B cell (primary cell): ENCODE measurements around the gene NR1H2. TPM values are rescaled to one million over a fixed set of nuclear protein-coding genes. Genes with fewer than 3 reads are reported as not detected.
"Not testable (repeated sequence)": the region's sequence is repeated elsewhere in the genome, so short reads cannot be mapped to it uniquely, and the experiment has no call there.

Experiments
- ATAC-seq: fragments of 200-7000 bp; cut with Tn5 transposase; one replicate; pipeline ENCODE4 v1.10.0; 2021; ENCODE audit warnings: low read depth, mild to moderate bottlenecking, moderate number of reproducible peaks, moderate library complexity
- CTCF ChIA-PET: fragments of 350-600 bp; sonication (Branson Sonifier 250); formaldehyde crosslinking; loops from one replicate; lab custom pipeline; 2021; ENCODE audit warnings: antibody characterized with exemption, inconsistent platforms; lab: Charles Lee
- POLR2A ChIA-PET: fragments of 350-600 bp; sonication (Branson Sonifier 250); formaldehyde crosslinking; loops from one replicate; lab custom pipeline; 2021; ENCODE audit warnings: antibody characterized with exemption; lab: Charles Lee
- DNase-seq: peaks from one replicate; pipeline ENCODE4 v3.0.0; 2013
- H2AFZ ChIP-seq: 2 replicates; pipeline ENCODE4 v1.6.1; 2012; ENCODE audit warnings: mild to moderate bottlenecking, low read depth, low read length; ENCODE audit not compliant: insufficient read depth, poor library complexity, severe bottlenecking
- H3K27ac ChIP-seq, 2 donors: 1 replicate in 1 of 2; 2 replicates in 1 of 2; pipeline ENCODE4 v1.5.1; 2012 to 2013; ENCODE audit warnings: low read length in 2 of 2, mild to moderate bottlenecking in 2 of 2, moderate library complexity in 1 of 2
- H3K27me3 ChIP-seq, 4 experiments: fragments of 200-600 bp in 1 of 4; sonication (generic) in 1 of 4; replicated peaks in 1 of 4; 1 replicate in 2 of 4; 2 replicates in 2 of 4; pipeline versions ENCODE4 v1.6.1 to v1.7.0; 2013 to 2016; ENCODE audit warnings: low read length in 3 of 4, mild to moderate bottlenecking in 2 of 4, mixed read lengths in 1 of 4, moderate library complexity in 1 of 4; ENCODE audit not compliant: insufficient read depth in 4 of 4, control insufficient read depth in 3 of 4; ENCODE audit errors: control extremely low read depth in 1 of 4
- H3K36me3 ChIP-seq, 2 experiments: replicated peaks in 1 of 2; 1 replicate in 1 of 2; 2 replicates in 1 of 2; pipeline versions ENCODE4 v1.6.1 to v1.7.1; 2013; ENCODE audit warnings: low read length in 1 of 2; ENCODE audit not compliant: insufficient read depth in 2 of 2, control insufficient read depth in 1 of 2; ENCODE audit errors: control extremely low read depth in 1 of 2, extremely low read depth in 1 of 2
- H3K4me1 ChIP-seq, 2 donors: fragments of 200-600 bp in 1 of 2; sonication (generic) in 1 of 2; 1 replicate in 1 of 2; 2 replicates in 1 of 2; pipeline versions ENCODE4 v1.5.1 to v1.6.1; 2013 to 2017; ENCODE audit warnings: low read length in 2 of 2; ENCODE audit not compliant: control insufficient read depth in 2 of 2, insufficient read depth in 2 of 2
- H3K4me2 ChIP-seq: replicated peaks from 2 replicates; pipeline ENCODE3; 2012; ENCODE audit warnings: mild to moderate bottlenecking, low read depth, low read length; ENCODE audit not compliant: poor library complexity, severe bottlenecking
- H3K4me3 ChIP-seq, 5 experiments: fragments of 200-600 bp in 1 of 5; sonication (generic) in 1 of 5; 1 replicate in 3 of 5; 2 replicates in 2 of 5; pipeline versions ENCODE4 v1.5.1 to v1.7.0; 2011 to 2016; ENCODE audit warnings: low read length in 4 of 5, mild to moderate bottlenecking in 4 of 5, low read depth in 2 of 5, control low read depth in 1 of 5, moderate library complexity in 1 of 5; ENCODE audit not compliant: insufficient read depth in 1 of 5; ENCODE audit errors: control extremely low read depth in 1 of 5, extremely low read depth in 1 of 5
- H3K79me2 ChIP-seq: fragments of 200-600 bp; sonication (generic); one replicate; pipeline ENCODE4 v1.6.0; 2016; ENCODE audit warnings: low read length; ENCODE audit not compliant: control insufficient read depth, insufficient read depth
- H3K9ac ChIP-seq: fragments of 200-600 bp; sonication (generic); 2 replicates; pipeline ENCODE4 v1.6.1; 2017; ENCODE audit warnings: mild to moderate bottlenecking, low read length, moderate library complexity
- H3K9me3 ChIP-seq, 3 donors: one replicate each; pipeline versions ENCODE4 v1.6.1 to v1.7.1; 2013; ENCODE audit warnings: low read length in 2 of 3; ENCODE audit not compliant: control insufficient read depth in 2 of 3, insufficient read depth in 1 of 3; ENCODE audit errors: control extremely low read depth in 1 of 3
- H4K20me1 ChIP-seq: 2 replicates; pipeline ENCODE4 v1.6.0; 2012; ENCODE audit warnings: mild to moderate bottlenecking, low read length; ENCODE audit not compliant: insufficient read depth, control insufficient read depth, poor library complexity, severe bottlenecking
- H3K27ac Mint-ChIP-seq: one replicate; pipeline ENCODE4 v1.8.0; 2021; ENCODE audit warnings: mixed read lengths
- H3K27me3 Mint-ChIP-seq: one replicate; pipeline ENCODE4 v1.8.0; 2021; ENCODE audit warnings: mixed read lengths
- H3K4me1 Mint-ChIP-seq: one replicate; pipeline ENCODE4 v1.8.0; 2021; ENCODE audit warnings: mixed read lengths
- H3K4me3 Mint-ChIP-seq: one replicate; pipeline ENCODE4 v1.8.0; 2021; ENCODE audit warnings: mixed read lengths
- H3K9me3 Mint-ChIP-seq: one replicate; pipeline ENCODE4 v1.8.0; 2022; ENCODE audit warnings: mixed read lengths; ENCODE audit not compliant: insufficient read depth
- CTCF ChIP-seq: fragments of 200-600 bp; IDR thresholded peaks from one replicate; pipeline ENCODE4 v1.8.0; 2022; ENCODE audit warnings: antibody characterized with exemption, mild to moderate bottlenecking
- EZH2 ChIP-seq: IDR thresholded peaks from 2 replicates; pipeline ENCODE4 v1.6.1; 2012; ENCODE audit warnings: borderline replicate concordance, low read depth, mild to moderate bottlenecking, moderate library complexity, low read length; ENCODE audit not compliant: insufficient read depth, poor library complexity, severe bottlenecking
- WGBS: methylation state at CpG from one replicate; pipeline ENCODE4 v1.1.5; 2013; ENCODE audit warnings: missing lambda C conversion rate; ENCODE audit not compliant: insufficient coverage; 5-methylcytosine and 5-hydroxymethylcytosine counted together
- intact Hi-C: fragments of 100-400 bp; cut with micrococcal nuclease; formaldehyde crosslinking; loops from one replicate; pipeline ENCODE4 v1.10.0; 2022
- polyA plus RNA-seq: library from polyadenylated mRNA; depleted of rRNA; stranded (reverse); fragments of >200 nt; gene quantifications from 2 replicates; pipeline ENCODE4 v1.2.3, GENCODE V29; 2012
- total RNA-seq, 2 donors: library from RNA; stranded (reverse); fragments of 120-200 nt in 1 of 2; gene quantifications; 1 replicate in 1 of 2; 2 replicates in 1 of 2; pipeline versions ENCODE4 v1.2.3 to v1.2.4, GENCODE V29; 2013 to 2022

NR1H2 gene
- total and polyA plus RNA-seq, 2 donors (not counting 1 experiment from before 2014, with no cell fraction given) = 116 to 164 TPM

GRCh38 chr19:50387176-50387867 is 11.1 kb downstream of the NR1H2 start:
- intact Hi-C loops = no loop called here
- Mint-ChIP-seq H3K27ac (peak overlapping the region; percentile 39), H3K4me3 (peak overlapping the region; percentile 47), H3K27me3 (no peaks in the 10 kb centered on the region), H3K9me3 (no peaks in the 10 kb centered on the region), H3K4me1 (peaks cover 26% of the 10 kb centered on the region)
- no peak overlapping the region for H3K4me3 ChIP-seq
- ChIA-PET POLR2A (no interaction called here), CTCF (interaction anchor here (1.0 to 3.9 kb wide), 3 partner anchors 19 to 73 kb away, joined by 4 to 22 read pairs (median 7); no protein-coding TSS in a partner anchor)
- ATAC-seq = no peak
- peaks cover 12 to 18% of the 10 kb centered on the region in 2 donors for H3K4me1 ChIP-seq
- peaks cover 0 to 12% of the 10 kb centered on the region in 2 experiments for H3K36me3 ChIP-seq
- no peak overlapping the region for H3K9ac ChIP-seq
- no peaks in the 10 kb centered on the region for H4K20me1 ChIP-seq
- peaks cover 47% of the 10 kb centered on the region for H3K79me2 ChIP-seq
- H2AFZ ChIP-seq = no peak overlapping the region
- TF ChIP-seq EZH2 (no peak), CTCF (no peak)
- DNase-seq = no peak
- no peaks in the 10 kb centered on the region for H3K27me3 ChIP-seq
- H3K9me3 ChIP-seq = no peaks in the 10 kb centered on the region
- WGBS = 90% methylated on average over 18 of the region's 21 CpGs
- no peak overlapping the region for H3K4me2 ChIP-seq
- H3K27ac ChIP-seq = no peak overlapping the region

- Histone ChIP-seq H4K20me1 (no peaks in the 10 kb centered on the region), H3K9me3 (no peaks in the 10 kb centered on the region), H3K79me2 (peaks cover 52% of the 10 kb centered on the region), H3K27ac (no peak overlapping the region), H3K36me3 (peaks cover 0 to 8% of the 10 kb centered on the region in 2 experiments), H3K27me3 (no peaks in the 10 kb centered on the region), H3K9ac (no peak overlapping the region), H2AFZ (no peak overlapping the region), H3K4me2 (no peak overlapping the region), H3K4me1 (peaks cover 12 to 18% of the 10 kb centered on the region in 2 donors), H3K4me3 (no peak overlapping the region)
- intact Hi-C loops = no loop called here
- Mint-ChIP-seq H3K9me3 (no peaks in the 10 kb centered on the region), H3K27me3 (no peaks in the 10 kb centered on the region), H3K4me1 (peaks cover 26% of the 10 kb centered on the region), H3K27ac (peak overlapping the region; percentile 39), H3K4me3 (peak overlapping the region; percentile 47)
- ChIA-PET CTCF (no interaction called here), POLR2A (no interaction called here)
- no peak for TF ChIP-seq CTCF
- TF ChIP-seq EZH2 = no peak
- WGBS = 95% methylated on average over 8 of the region's 8 CpGs
- no peak for DNase-seq
- ATAC-seq = no peak
Observed at GRCh38 chr19:50387868-50388245, 11.6 kb downstream of the NR1H2 start.

GRCh38 chr19:50390295-50390694 is 14.0 kb downstream of the NR1H2 start:
- H3K27ac Mint-ChIP-seq, H3K4me3 Mint-ChIP-seq, H3K4me2 ChIP-seq, H3K27me3 ChIP-seq, H4K20me1 ChIP-seq, H2AFZ ChIP-seq, DNase-seq, H3K27ac ChIP-seq, H3K27me3 Mint-ChIP-seq, H3K4me1 Mint-ChIP-seq, intact Hi-C loops, POLR2A ChIA-PET, H3K4me1 ChIP-seq, H3K4me3 ChIP-seq, H3K9ac ChIP-seq, H3K9me3 Mint-ChIP-seq, CTCF ChIA-PET, ATAC-seq, H3K9me3 ChIP-seq: not testable (repeated sequence)
- Histone ChIP-seq H3K79me2 (peaks cover 63% of the 10 kb centered on the region), H3K36me3 (peaks cover 0 to 11% of the 10 kb centered on the region in 2 experiments)
- WGBS = 100% methylated on average over 3 of the region's 3 CpGs
